Suprapubic skin (tissue), 4 donors: ENCODE results near the gene MON1B. TPM values are rescaled to one million over a fixed set of nuclear protein-coding genes. Genes with fewer than 3 reads are reported as not detected.
A peak's percentile ranks its signal among the peaks of the same experiment; 100 is the strongest.

ENCODE experiments used
- DNase-seq, 2 donors: peaks; one replicate each; pipeline ENCODE4 v3.0.0-alpha.2; 2019; ENCODE audit warnings: low spot score in 2 of 2
- H3K27ac ChIP-seq: fragments of 200-600 bp; sonication (generic); one replicate; pipeline ENCODE4 v1.5.1; 2019
- H3K27me3 ChIP-seq: fragments of 200-600 bp; sonication (generic); one replicate; pipeline ENCODE4 v1.5.1; 2019
- H3K36me3 ChIP-seq: fragments of 200-600 bp; sonication (generic); one replicate; pipeline ENCODE4 v1.5.1; 2019
- H3K4me1 ChIP-seq: fragments of 200-600 bp; sonication (generic); one replicate; pipeline ENCODE4 v1.5.1; 2019
- H3K4me3 ChIP-seq: fragments of 200-600 bp; sonication (generic); one replicate; pipeline ENCODE4 v1.5.1; 2019; ENCODE audit warnings: mild to moderate bottlenecking
- H3K9me3 ChIP-seq: fragments of 200-600 bp; sonication (generic); one replicate; pipeline ENCODE4 v1.5.1; 2019
- CTCF ChIP-seq, 2 donors: fragments of 200-600 bp in 1 of 2; fragments of 450-650 bp in 1 of 2; sonication (generic) in 1 of 2; IDR thresholded peaks; one replicate each; pipeline ENCODE4 v1.5.1; 2016 to 2019; ENCODE audit warnings: antibody characterized with exemption in 2 of 2, mild to moderate bottlenecking in 1 of 2, moderate library complexity in 1 of 2
- EP300 ChIP-seq: sonication (generic); formaldehyde crosslinking; IDR thresholded peaks from one replicate; pipeline ENCODE4 v1.6.1; 2017; ENCODE audit warnings: antibody characterized with exemption
- POLR2A ChIP-seq, 2 donors: fragments of 450-650 bp; IDR thresholded peaks; one replicate each; pipeline ENCODE4 v1.6.1; 2017; ENCODE audit warnings: antibody characterized with exemption in 2 of 2, mild to moderate bottlenecking in 2 of 2, moderate library complexity in 2 of 2
- POLR2AphosphoS5 ChIP-seq, 3 donors: sonication (generic); formaldehyde crosslinking; IDR thresholded peaks; one replicate each; pipeline ENCODE4 v1.6.1; 2017; ENCODE audit warnings: antibody characterized with exemption in 3 of 3
- WGBS: methylation state at CpG from one replicate; pipeline ENCODE4 v1.1.5; 2018; 5-methylcytosine and 5-hydroxymethylcytosine counted together
- total RNA-seq, 4 donors: library from RNA; depleted of rRNA; stranded (reverse); fragments of >200 nt; gene quantifications; one replicate each; pipeline ENCODE4 v1.1.0, GENCODE V29; 2016

MON1B gene
- total RNA-seq, 4 donors from 2014 or later, result 20.8 to 27.1 (median 23.3) TPM

DNA sequence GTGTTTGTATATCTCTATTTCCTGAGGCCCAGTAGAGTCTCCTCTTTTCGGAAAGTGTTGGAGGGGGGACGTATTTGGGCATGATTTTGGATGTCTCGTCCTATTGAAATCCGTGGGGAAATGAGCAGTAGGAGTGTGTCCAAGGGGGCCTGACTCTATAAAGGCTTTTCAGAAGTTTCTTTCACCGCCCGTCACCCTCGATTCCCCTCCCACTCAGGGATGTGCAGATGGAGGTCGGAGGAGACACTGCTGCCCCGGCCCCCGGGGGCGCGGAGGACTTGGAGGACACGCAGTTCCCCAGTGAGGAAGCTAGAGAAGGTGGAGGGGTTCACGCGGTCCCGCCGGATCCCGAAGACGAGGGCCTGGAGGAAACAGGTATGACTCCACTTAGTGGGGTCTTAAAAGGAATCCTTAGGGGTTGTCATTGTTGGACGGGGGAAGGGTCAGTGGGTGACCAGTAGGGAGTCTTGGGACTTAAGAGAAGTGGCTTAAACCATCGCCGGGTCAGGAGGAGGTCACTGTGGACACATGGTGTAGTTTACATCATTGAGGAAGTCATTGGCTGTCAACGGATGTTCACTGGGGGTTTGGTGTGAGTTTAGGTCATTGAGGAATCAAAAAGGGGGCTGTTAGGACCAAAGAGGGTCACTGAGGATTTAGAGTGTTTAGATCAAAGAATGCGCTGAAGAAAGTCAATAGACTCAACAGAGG lies 424 bp downstream of the MON1B start:
- no peak for DNase-seq
- H3K36me3 ChIP-seq, result peaks cover 32% of the 10 kb centered on the region
- peak overlapping the region; percentile 74 for H3K4me3 ChIP-seq
- no peaks in the 10 kb centered on the region for H3K27me3 ChIP-seq
- peaks cover 23% of the 10 kb centered on the region for H3K4me1 ChIP-seq
- WGBS, result 6% methylated on average over 24 of the region's 24 CpGs
- H3K27ac ChIP-seq, result peak overlapping the region; percentile 98
- no peaks in the 10 kb centered on the region for H3K9me3 ChIP-seq
- TF ChIP-seq POLR2A (IDR thresholded peaks at IDR 0.05) (no peak), CTCF (IDR thresholded peaks at IDR 0.05) (no peak), POLR2AphosphoS5 (IDR thresholded peaks at IDR 0.05) (no peak)

GRCh38 chr16:77193377-77193776 lies 2.4 kb downstream of the MON1B start:
- no peak for TF ChIP-seq POLR2AphosphoS5 (IDR thresholded peaks at IDR 0.05)
- TF ChIP-seq EP300, result no peak
- no peak for TF ChIP-seq CTCF (IDR thresholded peaks at IDR 0.05)
- no peak for TF ChIP-seq POLR2A (IDR thresholded peaks at IDR 0.05)
- 95% methylated on average over 10 of the region's 13 CpGs for WGBS
- peaks cover 51% of the 10 kb centered on the region for H3K36me3 ChIP-seq
- no peaks in the 10 kb centered on the region for H3K27me3 ChIP-seq
- no peak for DNase-seq
- H3K4me3 ChIP-seq, result no peak overlapping the region
- H3K9me3 ChIP-seq, result no peaks in the 10 kb centered on the region
- peaks cover 23% of the 10 kb centered on the region for H3K4me1 ChIP-seq
- H3K27ac ChIP-seq, result no peak overlapping the region

DNA sequence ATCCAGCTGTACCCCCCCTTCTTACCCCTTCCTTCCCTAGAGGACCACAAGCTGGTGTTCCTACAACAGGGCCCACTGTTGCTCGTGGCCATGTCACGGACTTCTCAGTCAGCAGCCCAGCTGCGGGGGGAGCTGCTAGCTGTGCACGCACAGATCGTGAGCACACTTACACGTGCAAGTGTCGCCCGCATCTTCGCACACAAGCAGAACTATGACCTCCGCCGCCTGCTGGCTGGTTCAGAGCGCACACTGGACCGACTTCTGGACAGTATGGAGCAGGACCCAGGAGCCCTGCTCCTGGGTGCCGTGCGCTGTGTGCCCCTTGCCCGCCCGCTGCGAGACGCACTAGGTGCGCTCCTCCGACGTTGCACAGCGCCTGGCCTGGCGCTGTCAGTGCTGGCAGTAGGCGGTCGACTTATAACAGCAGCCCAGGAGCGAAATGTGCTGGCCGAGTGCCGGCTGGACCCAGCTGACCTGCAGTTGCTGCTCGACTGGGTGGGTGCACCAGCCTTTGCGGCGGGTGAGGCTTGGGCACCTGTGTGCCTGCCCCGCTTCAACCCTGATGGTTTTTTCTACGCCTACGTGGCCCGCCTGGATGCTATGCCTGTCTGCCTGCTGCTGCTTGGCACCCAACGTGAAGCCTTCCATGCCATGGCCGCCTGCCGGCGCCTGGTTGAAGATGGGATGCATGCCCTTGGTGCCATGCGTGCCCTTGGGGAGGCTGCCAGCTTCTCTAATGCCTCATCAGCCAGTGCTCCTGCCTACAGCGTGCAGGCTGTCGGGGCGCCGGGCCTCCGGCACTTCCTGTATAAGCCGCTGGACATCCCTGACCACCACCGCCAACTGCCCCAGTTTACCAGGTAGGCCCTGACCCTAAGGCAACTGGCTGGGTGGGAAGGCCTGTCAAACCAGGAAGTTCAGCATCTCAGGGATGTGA lies 3.6 kb downstream of the MON1B start:
- Histone ChIP-seq H3K36me3 (peaks cover 63% of the 10 kb centered on the region), H3K9me3 (no peaks in the 10 kb centered on the region), H3K27ac (no peak overlapping the region), H3K27me3 (no peaks in the 10 kb centered on the region), H3K4me1 (peaks cover 22% of the 10 kb centered on the region), H3K4me3 (no peak overlapping the region)
- TF ChIP-seq POLR2A (IDR thresholded peaks at IDR 0.05) (no peak), EP300 (no peak), CTCF (IDR thresholded peaks at IDR 0.05) (no peak), POLR2AphosphoS5 (IDR thresholded peaks at IDR 0.05) (no peak)
- DNase-seq, result no peak
- 96% methylated on average over 29 of the region's 48 CpGs for WGBS

DNA sequence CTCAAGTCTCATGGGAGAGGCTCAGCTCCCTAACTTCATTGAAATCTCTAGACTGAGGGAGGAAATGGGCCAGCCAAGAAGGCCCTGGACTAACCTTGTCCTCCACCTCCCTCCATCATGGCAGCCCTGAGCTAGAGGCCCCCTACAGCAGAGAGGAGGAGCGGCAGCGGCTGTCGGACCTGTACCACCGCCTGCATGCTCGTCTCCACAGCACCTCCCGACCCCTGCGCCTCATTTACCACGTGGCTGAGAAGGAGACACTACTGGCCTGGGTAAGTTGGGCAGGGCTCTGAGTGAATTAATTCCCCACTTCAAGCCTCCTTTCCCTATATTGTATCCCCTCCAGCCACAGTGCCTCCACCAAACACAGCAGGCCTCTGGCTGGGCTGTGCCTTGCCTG lies 4.4 kb downstream of the MON1B start:
- TF ChIP-seq POLR2AphosphoS5 (IDR thresholded peaks at IDR 0.05) (no peak), POLR2A (IDR thresholded peaks at IDR 0.05) (no peak), EP300 (no peak), CTCF (IDR thresholded peaks at IDR 0.05) (no peak)
- Histone ChIP-seq H3K27ac (no peak overlapping the region), H3K4me3 (no peak overlapping the region), H3K9me3 (no peaks in the 10 kb centered on the region), H3K4me1 (peaks cover 15% of the 10 kb centered on the region), H3K36me3 (peaks cover 66% of the 10 kb centered on the region), H3K27me3 (no peaks in the 10 kb centered on the region)
- WGBS, result 87% methylated on average over 8 of the region's 8 CpGs
- no peak for DNase-seq

DNA sequence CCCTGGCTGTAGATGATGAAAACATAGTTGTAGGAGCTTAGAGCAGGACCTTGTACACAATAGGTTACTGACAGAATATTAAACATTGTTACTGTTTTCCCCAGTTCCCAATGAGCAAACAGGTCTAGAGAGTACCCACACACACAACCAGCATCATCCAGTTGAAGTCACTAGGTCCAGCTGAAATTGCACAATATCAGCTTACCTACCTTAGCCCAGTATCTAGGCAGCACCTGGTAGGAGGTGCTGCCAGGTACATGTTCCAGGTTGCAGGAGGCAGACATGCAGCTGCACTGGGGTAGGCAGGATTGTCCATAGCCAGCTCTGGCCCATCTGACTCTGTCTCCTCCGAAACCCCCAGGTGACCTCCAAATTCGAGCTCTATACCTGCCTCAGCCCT lies 6.8 kb downstream of the MON1B start:
- WGBS, result 96% methylated on average over 2 of the region's 2 CpGs
- no peaks in the 10 kb centered on the region for H3K27me3 ChIP-seq
- no peak overlapping the region for H3K4me3 ChIP-seq
- H3K9me3 ChIP-seq, result no peaks in the 10 kb centered on the region
- H3K27ac ChIP-seq, result no peak overlapping the region
- H3K4me1 ChIP-seq, result peaks cover 2% of the 10 kb centered on the region
- peaks cover 70% of the 10 kb centered on the region for H3K36me3 ChIP-seq
- no peak for DNase-seq
- TF ChIP-seq POLR2AphosphoS5 (IDR thresholded peaks at IDR 0.05), result no peak
- TF ChIP-seq EP300, result no peak
- no peak for TF ChIP-seq CTCF (IDR thresholded peaks at IDR 0.05)
- TF ChIP-seq POLR2A (IDR thresholded peaks at IDR 0.05), result no peak
